HL-60 (cell line): ENCODE measurements around the gene NTN1.

Experiments
- DNase-seq, 2 experiments: peaks; one replicate each; pipeline ENCODE4 v3.0.0-alpha.2; 2010 to 2020; ENCODE audit warnings: low read depth in 1 of 2, low spot score in 1 of 2
- H3K27ac ChIP-seq: fragments of 250-450 bp; sonication (Bioruptor Pico); replicated peaks from 2 replicates; pipeline ENCODE4 v1.5.1; 2020; ENCODE audit warnings: mild to moderate bottlenecking, moderate library complexity
- H3K27me3 ChIP-seq: fragments of 250-450 bp; sonication (Bioruptor Pico); 2 replicates; pipeline ENCODE4 v1.5.1; 2021; ENCODE audit warnings: mild to moderate bottlenecking, moderate library complexity; ENCODE audit not compliant: insufficient read depth, poor library complexity, severe bottlenecking
- H3K4me3 ChIP-seq: replicated peaks from 2 replicates; pipeline ENCODE4 v1.5.1; 2011; ENCODE audit warnings: mild to moderate bottlenecking, control low read depth, low read length; ENCODE audit not compliant: insufficient read depth
- CTCF ChIP-seq: IDR thresholded peaks from one replicate; pipeline ENCODE4 v1.5.1; 2011; ENCODE audit warnings: low read length, control low read depth, inconsistent platforms; ENCODE audit not compliant: insufficient read depth
- GABPA ChIP-seq: IDR thresholded peaks from 2 replicates; pipeline ENCODE4 v1.6.1; 2012; ENCODE audit warnings: low read depth
- POLR2AphosphoS5 ChIP-seq: IDR thresholded peaks from 2 replicates; pipeline ENCODE4 v1.6.1; 2012; ENCODE audit warnings: low read depth
- REST ChIP-seq: IDR thresholded peaks from 2 replicates; pipeline ENCODE4 v1.6.1; 2012; ENCODE audit warnings: low read depth; ENCODE audit not compliant: insufficient replicate concordance
- SPI1 ChIP-seq: IDR thresholded peaks from 2 replicates; pipeline ENCODE4 v1.6.1; 2012; ENCODE audit warnings: low read depth, mild to moderate bottlenecking, borderline replicate concordance

Gene NTN1

GRCh38 chr17:9053406-9053805, 32.1 kb downstream of the NTN1 start:
- Histone ChIP-seq H3K27me3 (no peaks in the 10 kb centered on the region), H3K27ac (no peak overlapping the region), H3K4me3 (no peak overlapping the region)
- DNase-seq: no peak
- TF ChIP-seq SPI1: no peak
- no peak for TF ChIP-seq POLR2AphosphoS5
- no peak for TF ChIP-seq REST
- no peak for TF ChIP-seq GABPA
- TF ChIP-seq CTCF: no peak

GRCh38 chr17:9054126-9054975, 33.0 kb downstream of the NTN1 start:
- no peak for DNase-seq
- Histone ChIP-seq H3K27me3 (no peaks in the 10 kb centered on the region), H3K4me3 (no peak overlapping the region), H3K27ac (no peak overlapping the region)
- TF ChIP-seq CTCF (no peak), GABPA (no peak), POLR2AphosphoS5 (no peak), SPI1 (no peak)

- no peak for TF ChIP-seq POLR2AphosphoS5
- no peak for TF ChIP-seq REST
- TF ChIP-seq SPI1: no peak
- TF ChIP-seq GABPA: no peak
- no peak for TF ChIP-seq CTCF
- Histone ChIP-seq H3K27ac (no peak overlapping the region), H3K4me3 (no peak overlapping the region), H3K27me3 (no peaks in the 10 kb centered on the region)
- no peak for DNase-seq
Measured at GRCh38 chr17:9055281-9055680, 34.0 kb downstream of the NTN1 start.
